Measurements from ENCODE around the gene LCNL1. TPM values are rescaled to one million over a fixed set of nuclear protein-coding genes. Genes with fewer than 3 reads are reported as not detected.

LCNL1 gene
- total and polyA plus RNA-seq, 8 donors: 0.12 to 0.38 (median 0.17) TPM; not detected in 3

DNA sequence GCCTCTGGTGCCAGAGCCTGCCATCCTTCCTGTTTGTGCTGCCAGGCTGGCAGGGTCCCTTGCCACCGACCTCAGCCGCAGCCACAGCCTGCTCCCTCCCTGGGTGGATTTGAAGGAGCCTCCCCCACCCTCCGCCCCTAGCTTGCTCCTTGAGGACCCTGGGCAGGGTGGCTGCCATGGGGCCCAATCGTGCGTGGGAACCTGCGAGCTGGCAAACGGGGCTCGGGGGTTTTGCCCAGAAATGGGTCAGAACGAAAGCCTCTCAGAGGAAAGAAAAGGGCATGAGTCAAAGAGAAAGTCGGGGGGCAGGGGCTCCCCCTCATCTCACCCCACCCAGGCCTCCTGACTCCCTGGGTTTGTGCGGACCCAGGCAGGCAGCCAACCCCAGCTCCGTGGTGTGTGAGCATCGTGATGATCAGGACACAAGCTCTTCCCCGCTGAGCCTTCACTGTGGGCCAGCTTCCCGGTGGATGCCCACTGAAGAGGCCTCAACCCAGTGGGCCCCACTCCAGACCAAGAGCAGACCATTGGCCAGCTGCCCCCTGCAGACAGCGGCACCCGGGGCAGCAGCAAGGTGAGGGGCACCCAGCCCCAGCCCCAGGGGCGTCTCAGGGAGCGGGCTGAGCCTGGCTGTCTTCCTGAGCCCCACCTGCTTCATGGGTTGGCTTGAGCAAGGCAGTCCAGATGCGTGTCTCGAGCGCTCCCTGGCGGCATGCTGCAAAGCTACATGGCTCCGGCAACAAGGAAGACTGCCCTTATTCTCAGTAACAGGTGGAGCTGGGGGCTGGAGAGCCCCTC, 52.1 kb downstream of the LCNL1 start:
- H3K27ac ChIP-seq: no peak overlapping the region
- ATAC-seq: peak; percentile 82 to 91 (median 90)
- intact Hi-C loops (cut with DNase I): loop anchor here in 2 of 3 donors (5.0 kb wide), 3 partner anchors 88 to 263 kb away; partner anchors contain the start of gene C8G (in 1 of the 2)
- H3K27me3 ChIP-seq: no peaks in the 10 kb centered on the region
- peak; percentile 73 to 95 (median 88) for DNase-seq
- H3K4me1 ChIP-seq: no peaks in the 10 kb centered on the region
- no peak overlapping the region for H3K4me3 ChIP-seq
- H3K36me3 ChIP-seq: peaks cover 0 to 7% (median 0%) of the 10 kb centered on the region in 3 donors
- FAIRE-seq: no peak
- 17 to 20% methylated on average over 24 of the region's 24 CpGs for WGBS, 2 donors
- no peaks in the 10 kb centered on the region for H3K9me3 ChIP-seq
- TF ChIP-seq, protein P1, sequence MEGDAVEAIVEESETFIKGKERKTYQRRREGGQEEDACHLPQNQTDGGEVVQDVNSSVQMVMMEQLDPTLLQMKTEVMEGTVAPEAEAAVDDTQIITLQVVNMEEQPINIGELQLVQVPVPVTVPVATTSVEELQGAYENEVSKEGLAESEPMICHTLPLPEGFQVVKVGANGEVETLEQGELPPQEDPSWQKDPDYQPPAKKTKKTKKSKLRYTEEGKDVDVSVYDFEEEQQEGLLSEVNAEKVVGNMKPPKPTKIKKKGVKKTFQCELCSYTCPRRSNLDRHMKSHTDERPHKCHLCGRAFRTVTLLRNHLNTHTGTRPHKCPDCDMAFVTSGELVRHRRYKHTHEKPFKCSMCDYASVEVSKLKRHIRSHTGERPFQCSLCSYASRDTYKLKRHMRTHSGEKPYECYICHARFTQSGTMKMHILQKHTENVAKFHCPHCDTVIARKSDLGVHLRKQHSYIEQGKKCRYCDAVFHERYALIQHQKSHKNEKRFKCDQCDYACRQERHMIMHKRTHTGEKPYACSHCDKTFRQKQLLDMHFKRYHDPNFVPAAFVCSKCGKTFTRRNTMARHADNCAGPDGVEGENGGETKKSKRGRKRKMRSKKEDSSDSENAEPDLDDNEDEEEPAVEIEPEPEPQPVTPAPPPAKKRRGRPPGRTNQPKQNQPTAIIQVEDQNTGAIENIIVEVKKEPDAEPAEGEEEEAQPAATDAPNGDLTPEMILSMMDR (IDR thresholded peaks at IDR 0.05): peak; percentile 80 to 88 (median 83)

Other genes with a start within 250 kb of the LCNL1 start
Only the 30 nearest of the 38 such genes appear.
- gene LCN15, start 218.5 kb upstream of the LCNL1 start, total RNA-seq: not detected
- not detected for gene LCN15, start 218.5 kb upstream of the LCNL1 start, polyA plus RNA-seq
- 10 to 100 TPM; 29.2 to 53.1 (median 34.2) TPM for gene TMEM141, start 191.6 kb upstream of the LCNL1 start, total RNA-seq
- 100 to 1,000 TPM in 1 of 2 donors, 10 to 100 TPM in 1; 84.5 to 104 TPM for gene TMEM141, start 191.6 kb upstream of the LCNL1 start, polyA plus RNA-seq
- gene CCDC183, start 186.7 kb upstream of the LCNL1 start, total RNA-seq: 1 to 10 TPM; 2.4 to 5.5 (median 2.9) TPM
- gene CCDC183, start 186.7 kb upstream of the LCNL1 start, polyA plus RNA-seq: 10 to 100 TPM in 1 of 2 donors, 1 to 10 TPM in 1; 9.2 to 10.7 TPM
- 10 to 100 TPM; 50.7 to 76.5 (median 60.4) TPM for gene RABL6, start 175.0 kb upstream of the LCNL1 start, total RNA-seq
- gene RABL6, start 175.0 kb upstream of the LCNL1 start, polyA plus RNA-seq: 100 to 1,000 TPM in 1 of 2 donors, 10 to 100 TPM in 1; 98.0 to 119 TPM
- gene AJM1, start 140.5 kb upstream of the LCNL1 start, total RNA-seq: 1 to 10 TPM; 2.9 to 5.5 (median 4.2) TPM
- 10 to 100 TPM in 1 of 2 donors, 1 to 10 TPM in 1; 9.0 to 11.7 TPM for gene AJM1, start 140.5 kb upstream of the LCNL1 start, polyA plus RNA-seq
- 10 to 100 TPM; 75.2 to 95.5 (median 79.0) TPM for gene PHPT1, start 133.6 kb upstream of the LCNL1 start, total RNA-seq
- 100 to 1,000 TPM; 180 to 189 TPM for gene PHPT1, start 133.6 kb upstream of the LCNL1 start, polyA plus RNA-seq
- gene MAMDC4, start 130.6 kb upstream of the LCNL1 start, total RNA-seq: 10 to 100 TPM in 1 of 6 donors, 1 to 10 TPM in 5; 3.0 to 13.3 (median 4.8) TPM
- gene MAMDC4, start 130.6 kb upstream of the LCNL1 start, polyA plus RNA-seq: 10 to 100 TPM; 28.7 to 38.6 TPM
- 100 to 1,000 TPM; 230 to 422 (median 268) TPM for gene EDF1, start 116.7 kb upstream of the LCNL1 start, total RNA-seq
- gene EDF1, start 116.7 kb upstream of the LCNL1 start, polyA plus RNA-seq: 100 to 1,000 TPM; 443 to 612 TPM
- gene TRAF2, start 96.5 kb upstream of the LCNL1 start, total RNA-seq: 10 to 100 TPM in 1 of 6 donors, 1 to 10 TPM in 5; 4.8 to 13.4 (median 6.9) TPM
- 10 to 100 TPM; 14.4 TPM for gene TRAF2, start 96.5 kb upstream of the LCNL1 start, polyA plus RNA-seq
- 10 to 100 TPM; 56.2 to 80.2 (median 60.4) TPM for gene FBXW5, start 38.3 kb upstream of the LCNL1 start, total RNA-seq
- 100 to 1,000 TPM; 112 to 117 TPM for gene FBXW5, start 38.3 kb upstream of the LCNL1 start, polyA plus RNA-seq
- 1 to 10 TPM in 1 of 6 donors, under 1 TPM in 4, not detected in 1; 0.24 to 1.2 (median 0.43) TPM for gene C8G, start 37.8 kb upstream of the LCNL1 start, total RNA-seq
- 1 to 10 TPM in 1 of 2 donors, under 1 TPM in 1; 0.84 to 5.0 TPM for gene C8G, start 37.8 kb upstream of the LCNL1 start, polyA plus RNA-seq
- gene LCN12, start 30.7 kb upstream of the LCNL1 start, total RNA-seq: 1 to 10 TPM in 5 of 6 donors, under 1 TPM in 1; 0.57 to 7.6 (median 3.0) TPM
- 10 to 100 TPM in 1 of 2 donors, 1 to 10 TPM in 1; 9.0 to 16.5 TPM for gene LCN12, start 30.7 kb upstream of the LCNL1 start, polyA plus RNA-seq
- 10 to 100 TPM in 4 of 6 donors, 1 to 10 TPM in 2; 5.7 to 42.7 (median 25.8) TPM for gene PTGDS, start 5.5 kb upstream of the LCNL1 start, total RNA-seq
- 10 to 100 TPM; 35.0 to 49.1 TPM for gene PTGDS, start 5.5 kb upstream of the LCNL1 start, polyA plus RNA-seq
- gene PAXX, start 9.4 kb downstream of the LCNL1 start, total RNA-seq: 10 to 100 TPM; 16.0 to 23.5 (median 20.0) TPM
- gene PAXX, start 9.4 kb downstream of the LCNL1 start, polyA plus RNA-seq: 100 to 1,000 TPM; 184 to 222 TPM
- under 1 TPM in 5 of 6 donors, not detected in 1; 0.24 to 0.44 (median 0.38) TPM for gene CLIC3, start 13.6 kb downstream of the LCNL1 start, total RNA-seq
- 1 to 10 TPM; 1.1 to 1.3 TPM for gene CLIC3, start 13.6 kb downstream of the LCNL1 start, polyA plus RNA-seq
- gene ABCA2, start 45.2 kb downstream of the LCNL1 start, total RNA-seq: 10 to 100 TPM; 16.2 to 32.6 (median 25.4) TPM
- gene ABCA2, start 45.2 kb downstream of the LCNL1 start, polyA plus RNA-seq: 10 to 100 TPM; 70.4 to 80.0 TPM
- gene FUT7, start 49.1 kb downstream of the LCNL1 start, total RNA-seq: under 1 TPM in 2 of 6 donors, not detected in 4; 0.18 to 0.19 TPM
- gene FUT7, start 49.1 kb downstream of the LCNL1 start, polyA plus RNA-seq: under 1 TPM in 1 of 2 donors, not detected in 1; 0.12 TPM
- gene NPDC1, start 63.2 kb downstream of the LCNL1 start, total RNA-seq: 10 to 100 TPM; 31.5 to 70.9 (median 36.8) TPM
- gene NPDC1, start 63.2 kb downstream of the LCNL1 start, polyA plus RNA-seq: 100 to 1,000 TPM; 183 to 328 TPM
- 1 to 10 TPM in 5 of 6 donors, under 1 TPM in 1; 0.91 to 4.5 (median 2.0) TPM for gene ENTPD2, start 71.1 kb downstream of the LCNL1 start, total RNA-seq
- gene ENTPD2, start 71.1 kb downstream of the LCNL1 start, polyA plus RNA-seq: 1 to 10 TPM; 4.5 to 6.5 TPM
- under 1 TPM; 0.04 to 0.97 (median 0.45) TPM for gene SAPCD2, start 87.6 kb downstream of the LCNL1 start, total RNA-seq
- under 1 TPM; 0.30 to 0.38 TPM for gene SAPCD2, start 87.6 kb downstream of the LCNL1 start, polyA plus RNA-seq
- gene UAP1L1, start 94.5 kb downstream of the LCNL1 start, total RNA-seq: 10 to 100 TPM in 1 of 6 donors, 1 to 10 TPM in 5; 5.2 to 13.6 (median 5.9) TPM
- gene UAP1L1, start 94.5 kb downstream of the LCNL1 start, polyA plus RNA-seq: 10 to 100 TPM; 10.5 to 14.4 TPM
- gene MAN1B1, start 104.0 kb downstream of the LCNL1 start, total RNA-seq: 10 to 100 TPM; 22.0 to 33.5 (median 26.0) TPM
- gene MAN1B1, start 104.0 kb downstream of the LCNL1 start, polyA plus RNA-seq: 10 to 100 TPM; 83.6 to 86.0 TPM
- gene DPP7, start 131.7 kb downstream of the LCNL1 start, total RNA-seq: 100 to 1,000 TPM in 2 of 6 donors, 10 to 100 TPM in 4; 87.3 to 113 (median 98.8) TPM
- gene DPP7, start 131.7 kb downstream of the LCNL1 start, polyA plus RNA-seq: 100 to 1,000 TPM; 497 to 526 TPM
- gene GRIN1, start 156.2 kb downstream of the LCNL1 start, total RNA-seq: under 1 TPM in 4 of 6 donors, not detected in 2; 0.08 to 0.44 (median 0.22) TPM
- under 1 TPM; 0.21 to 0.53 TPM for gene GRIN1, start 156.2 kb downstream of the LCNL1 start, polyA plus RNA-seq
- gene LRRC26, start 187.1 kb downstream of the LCNL1 start, total RNA-seq: under 1 TPM; 0.28 to 0.90 (median 0.49) TPM
- not detected for gene LRRC26, start 187.1 kb downstream of the LCNL1 start, polyA plus RNA-seq
- gene TMEM210, start 189.1 kb downstream of the LCNL1 start, total RNA-seq: not detected
- not detected for gene TMEM210, start 189.1 kb downstream of the LCNL1 start, polyA plus RNA-seq
- gene ANAPC2, start 205.6 kb downstream of the LCNL1 start, total RNA-seq: 10 to 100 TPM; 22.2 to 39.4 (median 31.5) TPM
- 100 to 1,000 TPM in 1 of 2 donors, 10 to 100 TPM in 1; 99.9 to 122 TPM for gene ANAPC2, start 205.6 kb downstream of the LCNL1 start, polyA plus RNA-seq
- gene SSNA1, start 205.7 kb downstream of the LCNL1 start, total RNA-seq: 10 to 100 TPM; 30.8 to 45.2 (median 38.3) TPM
- 10 to 100 TPM; 67.4 to 81.0 TPM for gene SSNA1, start 205.7 kb downstream of the LCNL1 start, polyA plus RNA-seq
- 100 to 1,000 TPM in 1 of 6 donors, 10 to 100 TPM in 5; 50.3 to 110 (median 74.8) TPM for gene TPRN, start 217.7 kb downstream of the LCNL1 start, total RNA-seq
- 10 to 100 TPM; 48.7 to 66.5 TPM for gene TPRN, start 217.7 kb downstream of the LCNL1 start, polyA plus RNA-seq
- 10 to 100 TPM in 5 of 6 donors, 1 to 10 TPM in 1; 9.7 to 19.0 (median 13.1) TPM for gene TMEM203, start 222.7 kb downstream of the LCNL1 start, total RNA-seq
- gene TMEM203, start 222.7 kb downstream of the LCNL1 start, polyA plus RNA-seq: 10 to 100 TPM; 16.9 to 22.8 TPM